Raji (cell line): ENCODE results near the gene CRYL1.
A peak's percentile ranks its signal among the peaks of the same experiment; 100 is the strongest.

Experiments used
- POLR2A ChIP-seq: IDR thresholded peaks from 2 replicates; pipeline ENCODE4 v1.6.1; 2011; ENCODE audit warnings: low read depth, low read length, control low read depth; ENCODE audit not compliant: insufficient read depth

The CRYL1 gene

DNA sequence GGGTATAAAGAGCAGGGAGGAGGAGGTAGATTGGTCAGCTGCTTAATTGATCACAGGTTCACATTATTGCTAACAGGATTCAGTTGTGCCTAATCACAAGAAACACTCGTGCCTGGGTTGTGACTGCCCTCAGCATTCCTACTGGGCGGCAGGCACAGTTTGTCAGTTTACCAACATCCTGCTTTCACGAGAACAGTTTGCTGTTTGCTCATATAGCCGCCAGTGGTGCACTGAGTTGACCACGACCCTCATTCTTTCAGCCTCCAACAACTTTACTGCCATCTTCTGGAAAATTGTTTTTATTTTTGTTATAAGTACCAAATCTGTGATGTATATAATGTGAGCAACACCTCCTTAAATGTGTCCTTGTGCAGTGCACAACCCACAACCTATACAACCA is 25.1 kb upstream of the CRYL1 start:
- TF ChIP-seq POLR2A: no peak

DNA sequence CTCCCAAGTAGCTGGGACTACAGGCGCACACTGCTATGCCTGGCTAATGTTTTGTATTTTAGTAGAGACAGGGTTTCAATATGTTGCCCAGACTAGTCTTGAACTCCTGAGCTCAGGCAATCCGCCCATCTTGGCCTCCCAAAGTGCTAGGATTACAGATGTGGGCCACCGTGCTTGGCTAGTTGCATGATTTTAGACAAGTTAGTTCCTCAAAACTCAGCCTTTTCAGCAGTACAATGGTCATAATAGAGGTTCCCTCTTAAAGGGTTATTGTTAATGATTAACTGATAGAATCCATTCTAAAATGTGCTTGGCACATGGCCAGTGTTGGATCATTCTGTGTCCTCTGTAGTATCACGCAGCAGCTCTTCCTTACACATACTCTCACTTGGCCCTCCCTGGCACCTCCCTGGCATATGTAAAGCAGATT is 21.8 kb upstream of the CRYL1 start:
- no peak for TF ChIP-seq POLR2A

DNA sequence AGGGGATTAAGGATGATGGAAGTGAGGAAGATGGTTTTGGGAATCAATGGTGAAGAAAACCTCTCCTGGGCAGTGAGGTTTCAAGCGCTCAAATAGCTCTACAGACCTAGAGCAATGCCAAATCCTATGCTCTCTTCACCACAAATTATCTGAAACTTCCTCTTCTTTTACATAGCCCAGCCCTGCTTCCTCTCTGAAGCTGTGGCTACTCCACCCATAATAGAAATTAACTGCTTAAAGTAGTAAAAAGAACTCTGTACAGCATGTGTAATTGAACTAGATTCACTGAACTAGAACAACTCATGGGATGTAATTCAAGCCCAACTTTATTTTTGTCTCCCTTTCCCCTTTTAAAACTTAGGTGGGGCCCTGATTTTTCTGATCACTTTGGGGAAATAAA is 20.9 kb upstream of the CRYL1 start:
- no peak for TF ChIP-seq POLR2A

DNA sequence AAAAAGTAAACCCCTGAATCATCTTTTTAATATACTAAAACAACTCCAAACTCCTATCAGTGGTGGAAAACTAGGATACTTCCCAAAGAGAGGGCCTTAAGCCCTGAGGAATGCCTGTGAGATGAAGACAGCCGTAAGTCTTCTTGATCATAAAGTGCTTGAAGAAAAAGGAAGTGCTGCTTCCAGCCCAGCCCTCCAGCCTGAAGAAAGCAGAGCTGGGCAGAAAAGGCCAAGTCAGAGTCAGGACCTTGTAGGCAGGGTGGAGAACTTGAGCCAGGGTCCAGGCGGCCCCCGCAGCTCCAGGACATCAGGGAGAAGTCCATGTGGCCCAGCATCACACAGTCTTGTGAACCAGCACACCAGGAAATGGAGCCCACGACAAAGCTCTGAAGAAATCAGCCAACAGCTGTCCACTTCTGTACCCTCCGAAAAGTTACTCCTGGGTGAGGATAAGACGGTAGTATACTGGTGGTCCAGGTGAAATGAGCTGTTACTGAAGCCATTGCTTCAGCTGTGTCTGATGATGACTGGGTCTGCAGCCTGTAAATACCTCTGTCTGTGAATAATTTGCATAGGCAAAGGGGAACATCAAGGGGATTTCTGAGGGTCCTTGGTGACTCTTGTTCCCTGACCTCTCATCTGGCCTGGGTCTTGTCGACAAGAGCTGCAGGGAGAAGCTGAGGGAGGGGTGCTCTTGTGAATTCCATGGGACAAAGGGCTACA is 18.7 kb upstream of the CRYL1 start:
- TF ChIP-seq POLR2A: peak; percentile 53; the same call in 1 of the 2 replicates

DNA sequence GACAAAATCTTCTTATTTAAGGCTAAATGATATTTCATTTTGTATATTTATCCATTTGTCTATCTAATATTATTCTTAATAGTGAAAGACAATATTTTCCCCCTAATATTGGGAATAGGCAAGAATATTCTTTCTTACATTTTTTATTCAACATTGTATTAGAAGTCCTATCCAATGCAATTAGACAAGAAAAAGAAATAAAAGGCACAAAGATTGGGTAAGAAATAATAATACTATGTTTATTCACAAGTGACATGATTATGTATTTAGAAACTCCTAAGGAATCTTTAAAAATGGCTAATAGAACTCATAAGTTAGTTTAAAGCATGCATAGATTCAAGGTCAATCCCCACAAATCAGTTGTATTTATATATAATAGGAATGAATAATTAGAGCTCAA is 11.3 kb upstream of the CRYL1 start:
- no peak for TF ChIP-seq POLR2A

DNA sequence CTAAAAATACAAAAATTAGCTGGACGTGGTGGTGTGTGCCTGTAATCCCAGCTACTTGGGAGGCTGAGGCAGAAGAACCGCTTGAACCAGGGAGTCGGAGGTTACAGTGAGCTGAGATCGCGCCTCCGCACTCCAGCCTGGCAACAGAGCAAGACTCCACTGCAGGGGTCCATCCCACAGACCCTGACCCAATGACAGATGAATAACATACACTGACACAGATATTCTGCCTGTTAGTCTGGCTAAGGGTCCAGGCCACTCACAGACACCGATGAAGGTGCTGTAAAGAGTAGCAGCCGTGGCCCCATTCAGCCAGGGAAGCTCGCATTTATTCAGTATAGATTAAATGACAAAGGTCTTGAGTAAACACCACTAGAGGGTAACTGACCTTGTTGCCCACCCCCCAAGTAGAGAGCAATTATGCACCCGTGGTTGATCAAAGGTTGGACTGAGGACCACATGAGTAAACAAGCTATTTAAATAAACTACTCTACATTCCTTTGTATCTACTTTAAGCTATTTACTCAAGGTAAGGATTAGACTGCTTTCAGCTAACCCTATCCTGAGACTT is 8.5 kb upstream of the CRYL1 start:
- no peak for TF ChIP-seq POLR2A

DNA sequence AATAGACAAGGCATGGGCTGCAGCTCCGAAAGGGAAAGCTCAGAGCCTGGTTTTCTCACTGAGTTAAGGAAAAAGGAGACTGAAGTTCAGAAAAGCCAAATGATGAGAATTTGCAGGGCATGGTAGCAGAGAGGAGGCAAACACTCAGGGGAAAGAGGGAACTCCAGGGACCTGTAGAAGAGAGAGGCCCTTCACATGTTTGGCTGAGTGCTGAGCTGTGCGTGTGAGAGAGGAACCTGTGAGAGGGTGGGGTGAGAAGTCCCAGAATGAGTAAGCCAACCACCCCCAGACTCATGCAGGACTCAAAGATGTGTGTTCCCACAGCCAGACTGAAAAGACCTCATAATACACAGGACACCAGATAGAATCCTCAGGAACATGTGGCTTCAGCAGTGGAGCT is 2.8 kb upstream of the CRYL1 start:
- no peak for TF ChIP-seq POLR2A

DNA sequence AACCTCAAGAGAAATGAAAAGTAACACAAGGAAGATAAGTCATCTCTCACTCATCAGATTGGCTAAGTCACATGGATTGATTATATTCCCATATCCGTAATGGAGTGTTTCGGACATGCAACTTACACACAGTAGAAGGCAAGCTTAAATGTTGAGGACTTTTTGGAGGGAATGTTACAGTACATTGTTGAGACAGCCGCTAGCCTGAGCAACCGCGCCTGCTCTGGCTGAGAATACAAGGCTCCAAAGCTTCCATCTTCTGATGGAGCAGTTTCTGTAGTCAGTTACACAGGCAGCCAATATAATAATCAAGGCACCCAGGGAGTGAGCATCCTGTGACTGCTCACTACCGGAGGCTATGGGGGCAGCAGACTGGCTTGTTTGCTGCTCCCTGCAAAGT is 1.0 kb upstream of the CRYL1 start:
- TF ChIP-seq POLR2A: no peak

DNA sequence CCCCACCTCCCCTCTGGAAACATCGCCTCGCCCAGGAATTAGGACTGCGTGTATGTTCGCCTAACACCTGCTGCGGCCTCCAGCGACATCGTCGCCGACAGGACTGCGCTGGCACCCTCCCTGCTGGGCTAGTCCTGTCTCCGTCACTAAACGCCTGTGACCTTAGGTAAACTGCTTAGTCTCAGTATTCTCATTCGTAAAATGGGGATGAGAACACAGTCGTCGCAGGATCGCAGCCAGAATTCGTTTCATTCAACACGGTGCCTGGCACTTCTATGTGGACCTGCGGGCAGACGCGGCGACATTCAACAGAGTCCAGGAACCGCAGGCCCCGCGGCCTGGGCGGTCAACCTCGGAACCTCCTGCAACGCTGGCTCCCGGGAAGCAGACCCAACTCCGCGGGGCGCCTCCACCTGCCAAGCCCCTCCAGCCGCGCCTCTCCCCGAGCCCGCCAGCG is 485 bp downstream of the CRYL1 start:
- TF ChIP-seq POLR2A: no peak

DNA sequence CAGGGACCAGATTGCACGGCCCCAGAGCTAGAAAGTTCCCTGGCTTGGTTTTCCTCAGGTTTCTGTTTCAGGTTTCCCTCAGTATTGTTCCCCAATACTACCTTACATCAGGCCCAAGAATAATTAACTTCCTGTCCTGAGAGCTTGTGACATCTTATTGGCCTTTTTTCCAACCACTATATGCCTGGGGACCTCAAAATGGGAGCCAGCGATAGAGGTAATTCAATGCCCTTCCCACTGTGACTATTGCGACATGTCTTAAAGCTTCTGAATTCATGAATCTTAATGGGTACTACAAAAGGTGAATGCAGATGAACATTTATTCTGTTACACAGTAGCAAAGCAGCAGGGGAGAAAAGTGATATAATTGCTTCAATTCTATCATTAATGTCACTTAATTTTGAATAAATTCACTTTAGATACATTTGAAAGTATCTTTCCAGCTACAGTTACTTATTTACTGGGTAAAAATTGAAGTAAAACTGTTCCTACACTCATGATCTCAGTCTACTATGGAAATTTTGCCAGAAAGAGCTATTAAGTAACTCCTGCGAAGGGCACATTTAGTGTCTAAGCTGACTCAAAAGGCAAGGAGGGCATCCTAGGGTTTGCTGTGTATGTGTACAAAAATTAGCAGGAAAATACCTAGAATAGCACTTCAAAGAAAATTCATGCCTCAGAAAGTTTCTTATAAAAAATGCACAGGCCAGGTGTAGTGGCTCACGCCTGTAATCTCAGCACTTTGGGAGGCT is 4.1 kb downstream of the CRYL1 start:
- no peak for TF ChIP-seq POLR2A

DNA sequence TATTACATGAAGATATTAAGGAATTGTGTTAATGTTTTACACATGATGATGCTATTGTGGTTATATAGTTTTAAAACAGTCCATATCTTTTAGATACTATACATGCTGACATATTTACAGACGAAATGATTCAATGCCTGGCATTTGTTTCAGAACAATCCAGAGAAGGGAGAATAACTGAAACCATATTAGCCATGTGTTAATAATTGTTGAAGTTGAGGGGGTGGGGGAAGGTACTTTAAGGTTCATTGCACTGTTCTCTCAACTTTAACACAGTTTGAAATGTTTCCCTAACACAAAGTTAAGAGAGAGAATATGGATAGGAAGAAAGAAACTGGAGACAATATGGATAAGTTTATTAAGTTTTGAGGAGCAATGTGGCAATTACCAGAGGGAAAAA is 5.8 kb downstream of the CRYL1 start:
- TF ChIP-seq POLR2A: no peak

DNA sequence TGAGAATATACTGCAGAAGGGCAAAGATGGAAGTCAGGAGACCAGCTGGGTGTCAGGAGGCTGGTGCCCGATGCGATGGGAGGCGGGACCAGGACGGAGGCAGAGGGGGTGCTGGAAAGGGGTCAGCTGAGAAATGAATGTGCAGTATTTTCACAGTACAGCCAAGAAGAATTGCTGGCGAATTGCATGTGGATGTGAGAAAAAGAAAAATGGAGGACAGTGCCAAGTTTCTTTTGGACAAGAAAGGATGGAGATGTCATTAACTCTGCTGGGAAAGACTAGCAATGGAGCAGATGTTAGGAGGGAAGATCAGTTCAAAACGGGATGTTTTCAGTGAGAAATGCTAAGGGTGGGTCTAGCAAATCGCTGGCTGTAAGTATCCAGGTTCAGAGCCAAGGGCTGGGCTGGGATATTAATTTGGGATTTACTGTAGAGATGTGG is 7.0 kb downstream of the CRYL1 start:
- no peak for TF ChIP-seq POLR2A

DNA sequence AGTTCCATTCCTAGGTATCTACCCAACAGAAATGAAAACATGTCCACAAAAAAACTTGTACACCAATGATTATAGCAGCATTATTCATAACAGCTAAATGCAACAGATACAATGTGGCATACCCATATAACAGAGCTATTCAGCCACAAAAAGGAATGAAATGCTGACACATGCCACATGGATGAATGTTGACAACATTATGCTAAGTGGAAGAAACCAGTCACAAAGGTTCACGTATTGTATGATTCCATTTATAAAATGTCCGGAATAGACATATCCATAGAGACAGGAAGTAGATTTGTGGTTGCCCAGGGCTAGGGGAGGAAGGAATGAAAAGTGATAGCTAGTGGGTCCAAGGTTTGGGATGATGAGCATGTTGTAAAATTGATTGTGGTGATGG is 10.8 kb downstream of the CRYL1 start:
- TF ChIP-seq POLR2A: no peak

DNA sequence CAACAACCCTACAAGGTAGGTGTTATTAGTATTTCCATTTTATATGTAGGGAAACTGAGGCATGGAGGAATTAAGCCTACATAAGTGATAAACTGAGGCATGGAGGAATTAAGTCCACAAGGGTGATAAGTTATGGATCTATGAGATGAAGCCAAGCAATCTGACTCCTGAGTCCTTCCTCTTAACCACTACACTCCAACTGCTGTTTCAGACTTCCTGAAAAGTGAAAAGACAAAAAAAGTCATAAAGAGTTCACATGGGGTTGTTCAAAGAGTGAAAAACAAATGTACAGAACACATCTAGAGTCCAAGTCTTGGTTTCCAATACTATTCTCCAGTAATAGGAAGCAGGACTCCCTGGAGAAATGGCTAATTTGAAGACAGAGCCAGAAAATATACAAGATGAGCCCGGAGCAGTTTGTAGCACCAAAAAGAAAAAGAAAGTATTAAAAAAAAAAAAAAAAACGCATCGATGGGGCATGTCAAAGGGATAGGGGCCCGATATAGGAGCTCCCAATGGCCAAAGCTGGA is 12.1 kb downstream of the CRYL1 start:
- TF ChIP-seq POLR2A: no peak

DNA sequence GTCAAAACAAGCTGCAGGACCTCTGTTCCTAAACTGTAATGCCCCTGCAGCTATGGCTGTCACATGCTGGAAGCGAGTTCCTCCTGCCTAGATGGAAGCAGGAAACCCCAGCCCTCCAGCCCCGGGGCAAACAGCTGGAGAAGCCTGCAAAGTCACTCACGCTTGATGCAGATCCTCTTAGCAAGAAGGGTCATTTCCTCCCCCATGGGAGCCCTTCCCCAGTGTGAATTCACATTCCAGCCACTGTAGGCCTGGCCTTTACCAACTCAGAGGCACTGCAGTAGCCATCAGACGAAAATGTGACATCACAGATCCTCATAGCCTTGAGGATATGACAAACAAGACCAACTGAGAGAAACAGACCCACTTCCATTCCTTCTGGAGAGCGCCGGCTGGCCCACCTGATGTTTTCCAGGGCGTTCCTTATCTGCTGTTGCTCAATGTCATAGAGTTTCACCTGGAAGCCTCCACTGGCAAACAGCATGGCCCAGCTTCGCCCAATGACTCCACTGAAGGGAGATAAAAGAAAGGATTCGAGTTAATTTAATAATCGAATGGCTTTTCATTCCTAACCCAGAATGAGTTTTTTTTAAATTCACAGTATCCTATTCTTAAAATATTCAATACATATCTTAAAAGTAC is 13.5 kb downstream of the CRYL1 start:
- no peak for TF ChIP-seq POLR2A
